ENCODE measurements around the gene GPD2.
"Not testable (repeated sequence)": the region's sequence is repeated elsewhere in the genome, so short reads cannot be mapped to it uniquely, and the experiment has no call there.

GPD2 gene

DNA sequence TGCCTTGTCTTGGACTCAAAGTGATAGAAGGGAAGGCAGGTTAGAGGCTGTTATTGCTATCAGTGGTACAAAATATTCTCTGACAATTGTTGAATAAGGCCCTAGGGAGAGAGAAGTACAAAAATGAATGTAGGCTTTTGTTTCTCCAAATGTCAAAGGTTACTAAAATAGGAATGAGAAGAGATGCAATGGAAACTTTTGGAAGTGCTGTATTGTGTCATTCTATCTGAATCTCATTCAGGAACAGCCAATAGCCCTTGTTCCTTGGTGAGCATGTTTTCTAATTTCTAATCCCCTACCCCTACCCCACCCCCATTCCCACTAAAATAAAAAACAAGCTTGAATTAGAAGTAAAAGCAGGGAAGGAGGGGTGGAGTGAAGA is 166.4 kb downstream of the GPD2 start:
- ATAC-seq, result no peak

DNA sequence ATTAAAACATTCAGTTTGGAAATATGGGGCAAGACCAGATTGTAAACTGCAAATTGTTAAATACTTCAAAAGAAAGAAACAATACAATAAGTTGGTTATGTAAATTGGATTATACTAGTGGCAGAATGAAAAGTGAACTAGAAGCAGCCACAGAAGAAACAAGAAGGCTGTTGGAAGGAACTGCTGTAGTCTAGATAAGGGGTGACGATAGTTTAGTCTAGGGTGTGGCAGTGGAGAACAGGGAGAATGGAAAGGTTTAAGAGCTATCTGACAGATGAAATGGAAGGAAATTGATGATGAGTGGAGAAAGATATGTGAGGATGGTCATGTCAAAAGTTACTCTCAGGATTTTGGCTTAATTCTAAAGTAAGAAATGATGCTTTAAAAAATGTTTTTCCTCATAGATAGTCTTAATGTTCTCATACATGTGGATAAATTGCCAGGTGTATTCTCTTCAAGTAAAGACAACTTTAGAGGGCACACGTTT is 179.7 kb downstream of the GPD2 start:
- H3K4me3 Mint-ChIP-seq, result no peak overlapping the region
- H3K27me3 Mint-ChIP-seq, result peaks cover 9% of the 10 kb centered on the region
- H3K9me3 Mint-ChIP-seq, result no peaks in the 10 kb centered on the region
- H3K4me1 Mint-ChIP-seq, result no peaks in the 10 kb centered on the region
- no peak for DNase-seq
- no peak for ATAC-seq
- no peak overlapping the region for H3K27ac Mint-ChIP-seq

More for the DNA sequence above, 166.4 kb downstream of the GPD2 start:
- Mint-ChIP-seq H3K27me3 (peaks cover 24% of the 10 kb centered on the region), H3K27ac (no peak overlapping the region), H3K4me3 (no peak overlapping the region), H3K9me3 (no peaks in the 10 kb centered on the region), H3K4me1 (no peaks in the 10 kb centered on the region)
- DNase-seq, result no peak

DNA sequence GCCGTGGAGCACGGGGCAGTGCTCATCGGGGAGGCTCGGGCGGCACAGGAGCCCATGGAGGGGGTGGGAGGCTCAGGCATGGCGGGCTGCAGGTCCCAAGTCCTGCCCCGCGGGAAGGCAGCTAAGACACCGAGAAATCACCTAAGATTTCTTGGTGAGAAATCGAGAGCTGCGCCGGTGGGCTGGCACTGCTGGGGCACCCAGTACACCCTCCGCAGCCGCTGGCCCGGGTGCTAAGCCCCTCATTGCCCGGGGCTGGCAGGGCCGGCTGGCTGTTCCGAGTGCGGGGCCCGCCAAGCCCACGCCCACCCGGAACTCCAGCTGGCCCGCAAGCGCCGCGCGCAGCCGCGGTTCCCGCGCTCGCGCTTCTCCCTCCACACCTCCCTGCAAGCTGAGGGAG is 181.9 kb downstream of the GPD2 start:
- H3K4me1 Mint-ChIP-seq, ATAC-seq, DNase-seq, H3K27ac Mint-ChIP-seq, H3K9me3 Mint-ChIP-seq, H3K4me3 Mint-ChIP-seq: not testable (repeated sequence)
- H3K27me3 Mint-ChIP-seq, result peaks cover 19% of the 10 kb centered on the region

DNA sequence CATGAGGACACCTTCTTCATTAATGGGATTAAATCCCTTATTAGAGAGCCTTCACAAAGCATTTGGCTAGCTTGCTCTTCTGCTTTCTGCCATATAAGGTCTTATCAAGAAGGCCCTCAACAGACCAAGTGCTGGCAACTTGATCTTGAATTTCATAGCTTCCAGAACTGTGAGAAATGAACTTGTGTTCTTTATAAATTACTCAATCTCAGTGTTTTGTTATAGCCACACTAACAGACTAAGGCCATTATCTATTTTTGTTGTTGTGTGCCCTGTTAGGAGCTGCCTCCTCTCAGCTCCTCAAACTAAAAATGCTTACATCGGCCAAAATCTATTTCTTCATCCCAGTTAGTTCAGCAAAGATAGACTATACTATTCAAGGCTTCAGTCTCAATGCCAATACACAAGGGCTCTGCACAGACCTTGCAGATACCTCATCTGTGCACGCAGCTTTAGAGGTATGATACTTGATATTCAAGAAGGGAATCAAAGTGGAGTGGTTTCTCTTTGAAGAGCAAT is 182.9 kb downstream of the GPD2 start:
- no peaks in the 10 kb centered on the region for H3K4me1 Mint-ChIP-seq
- no peak for DNase-seq
- no peak overlapping the region for H3K4me3 Mint-ChIP-seq
- H3K9me3 Mint-ChIP-seq, result no peaks in the 10 kb centered on the region
- H3K27me3 Mint-ChIP-seq, result peaks cover 12% of the 10 kb centered on the region
- no peak for ATAC-seq
- no peak overlapping the region for H3K27ac Mint-ChIP-seq

DNA sequence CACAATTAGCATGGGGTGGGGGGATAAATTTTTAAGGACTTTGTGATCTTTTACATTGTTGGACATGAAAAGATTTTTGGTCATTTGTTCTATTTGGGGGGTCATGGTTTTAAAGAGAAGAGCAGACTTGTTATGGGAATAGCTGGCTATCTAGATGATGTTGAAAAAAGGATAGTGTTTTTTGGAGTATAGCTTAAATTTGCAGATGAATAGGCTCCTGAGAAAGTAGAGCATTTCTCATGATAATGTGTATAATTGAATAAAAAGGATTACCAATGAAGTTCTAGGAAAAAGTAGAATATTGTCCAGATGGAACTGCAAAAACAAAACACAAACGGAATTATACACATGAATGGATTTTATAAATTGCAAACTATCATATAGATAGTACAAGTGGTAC is 186.3 kb downstream of the GPD2 start:
- Mint-ChIP-seq H3K27me3 (peaks cover 12% of the 10 kb centered on the region), H3K9me3 (no peaks in the 10 kb centered on the region), H3K4me1 (no peaks in the 10 kb centered on the region), H3K4me3 (no peak overlapping the region), H3K27ac (no peak overlapping the region)
- DNase-seq, result no peak
- no peak for ATAC-seq

DNA sequence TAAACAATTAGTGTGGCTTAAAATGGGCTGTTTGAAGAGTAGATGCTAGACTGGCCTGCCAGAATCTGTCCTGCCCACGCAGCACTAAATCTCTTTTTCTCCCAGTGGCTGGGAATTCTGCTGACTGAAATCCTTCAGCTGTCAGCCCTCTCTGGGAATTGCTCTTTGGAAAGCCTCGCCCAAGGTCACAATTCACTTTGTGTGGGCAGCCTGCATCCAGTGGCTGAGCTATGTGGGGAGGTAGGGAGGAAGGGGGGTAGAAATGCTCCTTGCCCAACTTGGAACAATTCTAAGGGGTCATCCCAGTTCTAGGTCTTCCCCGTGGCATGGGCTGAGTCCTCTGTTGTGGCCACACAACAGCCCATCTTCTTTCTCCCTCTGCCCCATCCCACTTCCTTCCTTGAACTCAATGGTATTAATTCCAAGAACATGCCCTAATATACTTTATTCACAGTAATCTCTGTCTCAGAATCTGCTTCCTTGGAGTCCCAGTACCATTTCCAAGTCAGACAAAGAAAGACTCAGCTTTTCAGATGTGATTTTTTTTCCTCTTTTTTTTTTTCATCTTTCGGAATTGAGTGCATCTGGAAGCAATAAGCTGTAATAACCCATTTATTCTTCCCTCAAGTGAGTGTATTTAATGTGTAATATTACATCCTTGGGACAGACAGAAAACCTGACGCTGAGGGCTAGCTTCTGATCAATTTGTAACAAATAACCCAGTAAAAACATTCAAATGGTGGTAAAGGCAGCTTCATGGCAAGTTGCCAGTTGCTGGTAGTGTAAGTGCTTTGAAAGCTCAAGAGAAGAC is 189.4 kb downstream of the GPD2 start:
- no peak overlapping the region for H3K4me3 Mint-ChIP-seq
- no peaks in the 10 kb centered on the region for H3K4me1 Mint-ChIP-seq
- H3K9me3 Mint-ChIP-seq, result no peaks in the 10 kb centered on the region
- DNase-seq (no peak), ATAC-seq (no peak)
- peaks cover 22% of the 10 kb centered on the region for H3K27me3 Mint-ChIP-seq
- H3K27ac Mint-ChIP-seq, result peak overlapping the region; percentile 19 to 67

DNA sequence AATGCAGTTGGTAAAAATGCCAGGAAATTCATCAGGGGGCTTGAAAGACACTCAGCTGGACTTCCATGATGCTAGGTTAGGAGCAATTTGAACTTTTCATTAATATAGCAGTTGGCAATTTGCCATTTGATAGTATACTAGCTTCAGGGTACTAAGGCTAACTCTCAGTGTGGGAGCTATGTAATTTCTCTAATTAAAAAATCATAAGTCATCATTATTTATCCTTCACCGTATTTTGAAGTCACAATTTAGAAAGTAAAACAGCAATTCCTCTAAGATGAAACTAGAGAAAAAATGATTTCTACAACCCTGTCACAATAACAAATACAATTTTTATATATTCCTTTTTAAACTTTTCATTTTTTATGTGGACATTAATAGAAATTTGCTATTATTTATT is 190.8 kb downstream of the GPD2 start:
- H3K4me1 Mint-ChIP-seq, result peaks cover 4% of the 10 kb centered on the region
- no peaks in the 10 kb centered on the region for H3K9me3 Mint-ChIP-seq
- ATAC-seq, result no peak
- H3K27ac Mint-ChIP-seq, result no peak overlapping the region
- no peak for DNase-seq
- H3K4me3 Mint-ChIP-seq, result no peak overlapping the region
- peaks cover 25% of the 10 kb centered on the region for H3K27me3 Mint-ChIP-seq

DNA sequence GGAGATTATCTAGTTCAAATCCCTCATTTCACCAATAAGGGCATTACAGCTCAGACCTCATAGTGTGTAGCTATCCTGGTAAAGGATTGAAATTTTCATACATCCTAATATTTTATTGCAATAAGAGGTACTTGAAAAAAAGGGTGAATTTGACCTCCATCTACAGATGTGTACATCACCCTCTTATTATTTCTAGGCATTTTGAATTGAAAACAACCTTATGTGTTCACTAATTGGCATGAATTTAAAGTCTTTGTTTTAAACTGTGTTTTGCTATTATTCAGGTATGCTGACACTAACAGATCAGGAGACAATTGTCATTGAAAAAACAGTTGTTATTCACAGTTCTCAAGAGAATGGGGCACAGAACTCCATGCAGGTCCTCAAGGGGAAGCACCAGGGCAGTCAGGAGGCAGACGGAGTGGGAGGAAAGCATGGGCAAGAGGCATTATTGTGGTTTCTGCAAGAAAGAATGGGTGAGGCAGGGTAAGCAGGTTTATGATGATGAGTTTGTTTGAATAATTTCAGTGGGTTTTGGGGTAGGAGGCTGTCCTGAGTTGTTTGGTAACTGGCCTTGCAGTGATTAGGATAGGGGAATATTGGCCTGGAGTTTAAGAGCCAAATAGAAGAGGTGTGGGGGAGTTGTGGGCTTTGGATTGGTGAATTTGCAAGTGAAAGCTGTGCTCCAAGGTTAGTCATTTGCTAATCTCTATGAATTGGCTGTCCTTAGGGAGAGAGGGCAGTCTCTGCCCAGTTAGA is 194.6 kb downstream of the GPD2 start:
- no peak overlapping the region for H3K4me3 Mint-ChIP-seq
- ATAC-seq (no peak), DNase-seq (no peak)
- H3K27ac Mint-ChIP-seq, result no peak overlapping the region
- H3K9me3 Mint-ChIP-seq, result no peaks in the 10 kb centered on the region
- H3K27me3 Mint-ChIP-seq, result peaks cover 32% of the 10 kb centered on the region
- H3K4me1 Mint-ChIP-seq, result peaks cover 4% of the 10 kb centered on the region

DNA sequence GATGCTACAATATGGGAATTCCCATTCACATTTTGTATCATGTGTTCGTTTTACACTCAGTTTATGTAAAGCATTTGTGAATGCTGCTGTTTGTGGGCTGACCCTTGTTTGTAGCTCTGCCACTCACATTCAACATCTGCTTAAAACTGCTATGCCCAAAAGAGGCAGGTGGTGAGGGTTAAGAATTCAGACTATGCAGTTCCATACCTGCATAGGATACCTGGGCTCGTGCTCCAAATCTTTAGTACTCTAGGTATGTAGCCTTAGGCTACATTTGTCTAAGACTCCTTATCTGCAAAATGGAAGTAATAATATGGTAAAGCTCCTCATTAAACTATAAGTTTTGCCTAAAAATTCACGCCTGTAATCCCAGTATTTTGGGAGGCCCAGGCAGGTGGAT is 199.5 kb downstream of the GPD2 start:
- peaks cover 0 to 8% of the 10 kb centered on the region in 2 donors for H3K9me3 Mint-ChIP-seq
- no peak overlapping the region for H3K4me3 Mint-ChIP-seq
- no peak for DNase-seq
- H3K27ac Mint-ChIP-seq, result no peak overlapping the region
- H3K27me3 Mint-ChIP-seq, result peaks cover 21% of the 10 kb centered on the region
- peaks cover 4% of the 10 kb centered on the region for H3K4me1 Mint-ChIP-seq
- no peak for ATAC-seq

Measured in stimulated activated naive CD8-positive, alpha-beta T cell treated with anti-CD3 and anti-CD28 coated beads, Interleukin-15, amount 100 ng/mL, for 72 hours (primary cell).